ENCODE results near the gene ADAMTS13. TPM values are rescaled to one million over a fixed set of nuclear protein-coding genes. Genes with fewer than 3 reads are reported as not detected.

The ADAMTS13 gene
- total and polyA plus RNA-seq, 9 of the 15 experiments (the other 6 are each of a cell fraction or from before 2014, with no cell fraction given): 0.03 to 0.20 (median 0.04) TPM; not detected in 4

GRCh38 chr9:133463234-133463863, 41.2 kb downstream of the ADAMTS13 start:
- H3K9ac ChIP-seq (ENCODE audit: insufficient read depth in 1 of 2, low read depth in 2 of 2, low read length in 2 of 2): no peak overlapping the region
- WGBS (ENCODE audit: insufficient coverage, low coverage, missing lambda C conversion rate): 10% methylated on average over 22 of the region's 22 CpGs
- no peak overlapping the region for H3K27ac ChIP-seq (ENCODE audit: extremely low read depth, low read depth, low read length)
- no peak overlapping the region for H3K4me2 ChIP-seq (ENCODE audit: insufficient read depth, low read length)
- H3K4me3 ChIP-seq: no peak overlapping the region
- H3K36me3 ChIP-seq (ENCODE audit: control insufficient read depth, insufficient read depth, low read length): no peaks in the 10 kb centered on the region
- no peaks in the 10 kb centered on the region for H3K9me3 ChIP-seq (replicated peaks; ENCODE audit: control insufficient read depth, insufficient read depth, low read depth, low read length)
- intact Hi-C loops (cut with micrococcal nuclease) (no loop called here), in situ Hi-C loops (cut with MboI) (no loop called here)
- peaks cover 4% of the 10 kb centered on the region for H3K9me1 ChIP-seq (ENCODE audit: control insufficient read depth, insufficient read depth, low read length)
- ChIA-PET CTCF (ENCODE audit: low intra/inter-chr PET ratio) (interaction anchor here (1.0 kb wide), 1 partner anchor 23 kb away, joined by 4 read pairs; no protein-coding TSS in a partner anchor), POLR2A (interaction anchor here (0.6 kb wide), 1 partner anchor 755 kb away, joined by 3 read pairs; no protein-coding TSS in a partner anchor)
- ATAC-seq: no peak
- peaks cover 29% of the 10 kb centered on the region for H4K20me1 ChIP-seq (replicated peaks; ENCODE audit: control insufficient read depth, insufficient read depth, low read length)
- FAIRE-seq: no peak
- TF ChIP-seq BACH1 (tag; IDR thresholded peaks at IDR 0.05) (no peak), FOS (IDR thresholded peaks at IDR 0.05; ENCODE audit: extremely low read depth, insufficient read length) (no peak), RFX1 (IDR thresholded peaks at IDR 0.05) (peak; percentile 51), CTCFL (IDR thresholded peaks at IDR 0.05; ENCODE audit: borderline replicate concordance, insufficient read depth, low read depth, low read length, poor library complexity, severe bottlenecking) (peak; percentile 82), CGGBP1 (CRISPR knock-in tag; IDR thresholded peaks at IDR 0.05) (no peak), ADNP (tag; IDR thresholded peaks at IDR 0.05) (no peak), RBM14 (IDR thresholded peaks at IDR 0.05; ENCODE audit: borderline replicate concordance, insufficient read depth, low read depth, low read length) (no peak), CTCF (IDR thresholded peaks at IDR 0.05 in 2 of 3, conservative IDR thresholded peaks at IDR 0.05 in 1 of 3; ENCODE audit: insufficient read depth in 2 of 3, low read depth in 1 of 3, low read length in 3 of 3) (peak; percentile 53 to 87 (median 68); a peak in 5 of 6 replicates), ZNF23 (CRISPR knock-in tag; IDR thresholded peaks at IDR 0.05) (no peak), RCOR1 (IDR thresholded peaks at IDR 0.05; ENCODE audit: borderline replicate concordance in 1 of 2, low read depth in 2 of 2, low read length in 2 of 2) (peak in 1 of 2 experiments; percentile 65; a peak in 2 of 4 replicates), ZNF263 (CRISPR knock-in tag; IDR thresholded peaks at IDR 0.05; ENCODE audit: borderline replicate concordance) (no peak), TAF1 (IDR thresholded peaks at IDR 0.05; ENCODE audit: control insufficient read depth, extremely low read depth, insufficient read depth, low read length, severe bottlenecking) (no peak), CTBP1 (IDR thresholded peaks at IDR 0.05; ENCODE audit: borderline replicate concordance) (peak; percentile 64), JUND (IDR thresholded peaks at IDR 0.05; ENCODE audit: borderline replicate concordance, low read depth, low read length) (no peak), JUND (tag; IDR thresholded peaks at IDR 0.05; ENCODE audit: borderline replicate concordance, low read depth, low read length) (no peak), PTBP1 (IDR thresholded peaks at IDR 0.05; ENCODE audit: low read depth, low read length) (no peak)
- H3K79me2 ChIP-seq (ENCODE audit: control insufficient read depth, insufficient read depth, low read length): no peaks in the 10 kb centered on the region
- no peak overlapping the region for H2AFZ ChIP-seq (ENCODE audit: low read depth, low read length)
- peaks cover 5 to 38% of the 10 kb centered on the region in 2 experiments; a peak in 3 of 5 replicates for H3K4me1 ChIP-seq (replicated peaks in 1 of 2; ENCODE audit: control insufficient read depth in 2 of 2, insufficient read depth in 2 of 2, low read length in 2 of 2)
- peaks cover 25 to 72% of the 10 kb centered on the region in 2 experiments; a peak in 4 of 5 replicates for H3K27me3 ChIP-seq (ENCODE audit: control insufficient read depth in 2 of 2, insufficient read depth in 2 of 2, low read length in 2 of 2)
- DNase-seq (ENCODE audit: extremely low read depth in 1 of 4, low spot score in 3 of 4): peak in 3 of 4 experiments; percentile 34 to 49 (median 40)
- BruUV-seq (replicated peaks): no TSS peak
